HepG2 (cell line): ENCODE data around the gene NUP214.

Source experiments
- EZH2 ChIP-seq: conservative IDR thresholded peaks from 2 replicates; pipeline ENCODE4 v1.6.1; 2012; ENCODE audit warnings: mild to moderate bottlenecking, low read depth, low read length, moderate library complexity
- YY1 ChIP-seq: IDR thresholded peaks from 2 replicates; pipeline ENCODE4 v1.6.1; 2011; ENCODE audit warnings: low read length, low read depth, moderate library complexity, mild to moderate bottlenecking; ENCODE audit not compliant: insufficient read depth, insufficient replicate concordance
- ZNF10 ChIP-seq: sonication (generic); formaldehyde crosslinking; IDR thresholded peaks from 2 replicates; pipeline ENCODE4 v1.4.0; 2020; ENCODE audit warnings: mild to moderate bottlenecking, low read depth, missing genetic modification reagents, borderline replicate concordance
- TF ChIP-seq, protein P1 (sequence below): sonication (generic); formaldehyde crosslinking; IDR thresholded peaks from 2 replicates; pipeline ENCODE4 v1.8.0; 2022; ENCODE audit warnings: missing genetic modification reagents, mild to moderate bottlenecking, inconsistent platforms, borderline replicate concordance

DNA sequence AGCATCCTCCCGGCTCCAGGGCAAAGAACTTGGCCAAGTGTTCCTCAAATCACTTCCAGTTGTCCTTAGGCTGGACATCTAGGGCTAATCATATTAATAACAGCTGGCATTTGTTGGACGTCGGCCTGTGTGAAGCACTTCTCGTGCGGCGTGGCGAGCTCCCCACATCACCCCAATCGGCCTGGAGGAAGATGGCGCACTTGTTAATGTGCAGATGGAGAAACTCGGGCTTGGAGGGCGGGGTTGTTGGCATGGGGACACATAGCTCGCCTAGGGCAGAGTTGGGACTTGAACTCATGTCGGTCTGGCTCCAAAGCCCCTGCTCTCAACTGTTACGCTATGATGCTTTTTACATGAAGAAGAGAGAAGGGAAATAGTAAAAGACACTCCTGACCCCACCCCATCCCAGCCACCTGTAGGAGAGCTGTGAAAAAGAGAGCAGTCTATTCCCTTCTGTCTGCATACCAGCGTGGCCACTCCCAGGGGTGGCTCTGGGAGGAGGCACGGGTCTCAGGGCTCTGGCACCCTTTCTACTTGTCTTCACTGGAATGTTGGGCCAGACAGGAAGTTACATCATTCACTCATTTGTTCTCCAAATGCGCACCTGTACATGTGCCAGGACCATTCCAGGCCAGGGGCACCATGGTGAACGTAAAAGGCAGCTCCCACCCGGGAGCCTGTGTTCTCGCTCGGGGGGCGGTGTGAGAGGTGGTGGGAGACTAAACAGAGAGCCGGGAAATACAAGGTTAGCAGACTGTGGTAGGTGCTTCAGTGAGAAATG, 12.8 kb upstream of the NUP214 start:
- no peak for TF ChIP-seq EZH2
- TF ChIP-seq ZNF10 (CRISPR knock-in tag), result no peak
- TF ChIP-seq, protein P1, sequence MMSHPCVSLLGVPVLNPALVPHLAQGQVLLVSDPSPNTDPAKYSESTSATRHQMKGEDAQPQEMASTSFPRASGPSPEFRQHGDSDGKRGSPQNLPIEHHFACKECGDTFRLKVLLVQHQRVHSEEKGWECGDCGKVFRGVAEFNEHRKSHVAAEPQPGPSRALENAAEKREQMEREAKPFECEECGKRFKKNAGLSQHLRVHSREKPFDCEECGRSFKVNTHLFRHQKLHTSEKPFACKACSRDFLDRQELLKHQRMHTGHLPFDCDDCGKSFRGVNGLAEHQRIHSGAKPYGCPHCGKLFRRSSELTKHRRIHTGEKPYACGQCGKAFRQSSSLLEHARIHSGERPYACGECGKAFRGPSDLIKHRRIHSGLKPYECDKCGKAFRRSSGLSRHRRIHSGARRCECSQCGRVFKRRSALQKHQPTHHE (CRISPR knock-in tag), result no peak
- no peak for TF ChIP-seq YY1
